Calu3 (cell line): Measurements from ENCODE around the gene TRIM27. TPM values are rescaled to one million over a fixed set of nuclear protein-coding genes. Genes with fewer than 3 reads are reported as not detected.
"Not testable (repeated sequence)": the region's sequence is repeated elsewhere in the genome, so short reads cannot be mapped to it uniquely, and the experiment has no call there.

Source experiments
- BruUV-seq: library from RNA; stranded (reverse); fragments of 400-500 nt; replicated peaks from 2 replicates; lab custom pipeline; 2021; lab: Mats Ljungman, UMichigan
- CTCF ChIA-PET: fragments of 300-600 bp; sonication (Branson Sonifier 250); formaldehyde crosslinking; loops from one replicate; lab custom pipeline; 2022; ENCODE audit warnings: antibody characterized with exemption; lab: Charles Lee
- DNase-seq: peaks from one replicate; pipeline ENCODE4 v3.0.0; 2022
- H3K27ac Mint-ChIP-seq: one replicate; pipeline ENCODE4 v1.8.0; 2022; ENCODE audit warnings: mixed read lengths; ENCODE audit not compliant: unreplicated experiment
- H3K27me3 Mint-ChIP-seq: one replicate; pipeline ENCODE4 v1.8.0; 2022; ENCODE audit warnings: mixed read lengths; ENCODE audit not compliant: unreplicated experiment
- H3K36me3 Mint-ChIP-seq: one replicate; pipeline ENCODE4 v1.8.0; 2022; ENCODE audit warnings: mild to moderate bottlenecking, moderate library complexity, mixed read lengths; ENCODE audit not compliant: insufficient read depth, unreplicated experiment
- H3K4me1 Mint-ChIP-seq: one replicate; pipeline ENCODE4 v1.8.0; 2022; ENCODE audit warnings: mild to moderate bottlenecking, low read depth, mixed read lengths; ENCODE audit not compliant: unreplicated experiment
- H3K4me3 Mint-ChIP-seq: one replicate; pipeline ENCODE4 v1.8.0; 2022; ENCODE audit warnings: mild to moderate bottlenecking, low read depth, moderate library complexity, mixed read lengths; ENCODE audit not compliant: unreplicated experiment
- H3K9me3 Mint-ChIP-seq: one replicate; pipeline ENCODE4 v1.8.0; 2022; ENCODE audit warnings: low read depth, mixed read lengths; ENCODE audit not compliant: unreplicated experiment
- CTCF ChIP-seq: fragments of 200-600 bp; IDR thresholded peaks from one replicate; pipeline ENCODE4 v1.8.0; 2022; ENCODE audit warnings: antibody characterized with exemption; ENCODE audit not compliant: unreplicated experiment
- intact Hi-C: fragments of 100-400 bp; cut with micrococcal nuclease; formaldehyde crosslinking; loops from one replicate; pipeline ENCODE4 v1.10.0; 2022; ENCODE audit not compliant: unreplicated experiment
- total RNA-seq: library from RNA; stranded (reverse); gene quantifications from 2 replicates; pipeline ENCODE4 v1.2.3, GENCODE V29; 2022

Gene TRIM27
- total RNA-seq, 1 experiment from 2014 or later, result 91.6 TPM

- BruUV-seq, result no TSS peak
- CTCF ChIA-PET, result interaction anchor here (0.7 kb wide), 1 partner anchor 12 kb away, joined by 3 read pairs; no protein-coding TSS in a partner anchor
- H3K27ac Mint-ChIP-seq, result no peak overlapping the region
- intact Hi-C loops, result no loop called here
- no peak overlapping the region for H3K4me3 Mint-ChIP-seq
- no peak for DNase-seq
- peaks cover 10% of the 10 kb centered on the region for H3K4me1 Mint-ChIP-seq
- peaks cover 5% of the 10 kb centered on the region for H3K9me3 Mint-ChIP-seq
- H3K27me3 Mint-ChIP-seq, result peaks cover 29% of the 10 kb centered on the region
- TF ChIP-seq CTCF, result no peak
- peaks cover 5% of the 10 kb centered on the region for H3K36me3 Mint-ChIP-seq
Observed at GRCh38 chr6:28856620-28857005, 67.2 kb downstream of the TRIM27 start.

GRCh38 chr6:28854405-28854804 lies 69.4 kb downstream of the TRIM27 start:
- DNase-seq, H3K36me3 Mint-ChIP-seq, H3K4me3 Mint-ChIP-seq, H3K27ac Mint-ChIP-seq, BruUV-seq, CTCF ChIA-PET, H3K4me1 Mint-ChIP-seq, H3K9me3 Mint-ChIP-seq, intact Hi-C loops: not testable (repeated sequence)
- peaks cover 37% of the 10 kb centered on the region for H3K27me3 Mint-ChIP-seq

Other genes starting within 250 kb of the TRIM27 start
- 1.4 and 2.2 TPM in 2 replicates for gene ZNF311, start 81.3 kb upstream of the TRIM27 start, total RNA-seq
- not detected in 2 replicates for gene OR2W1, start 121.2 kb upstream of the TRIM27 start, total RNA-seq
- gene OR2B3, start 163.3 kb upstream of the TRIM27 start, total RNA-seq, result not detected in 2 replicates
- not detected in 2 replicates for gene OR2J1, start 175.5 kb upstream of the TRIM27 start, total RNA-seq
- not detected in 2 replicates for gene OR2J3, start 184.1 kb upstream of the TRIM27 start, total RNA-seq
- not detected in 2 replicates for gene OR2J2, start 246.9 kb upstream of the TRIM27 start, total RNA-seq